ENCODE results near the gene SLC25A13. TPM values are rescaled to one million over a fixed set of nuclear protein-coding genes. Genes with fewer than 3 reads are reported as not detected.
"Not testable (repeated sequence)": the region's sequence is repeated elsewhere in the genome, so short reads cannot be mapped to it uniquely, and the experiment has no call there.

Gene SLC25A13
- total RNA-seq: 44.0 and 44.4 TPM in 2 replicates

- Histone ChIP-seq H3K27me3 (ENCODE audit: control insufficient read depth, insufficient read depth, low read length) (no peaks in the 10 kb centered on the region), H3K36me3 (ENCODE audit: control insufficient read depth, insufficient read depth, low read length) (no peaks in the 10 kb centered on the region), H3K4me3 (ENCODE audit: low read depth, low read length) (peak within 1 kb of the TSS; percentile 66)
- no peak for DNase-seq (ENCODE audit: low read depth)
- no peak for TF ChIP-seq CTCF (IDR thresholded peaks at IDR 0.05; ENCODE audit: insufficient read depth, low read length, poor library complexity, severe bottlenecking)
These were observed at the start of gene SLC25A13 for GRCh38 chr7:96321658-96322372. TSS of gene SLC25A13 (minus strand) at chr7:96322098. CDS start at chr7:96321956, 142 bp downstream.

DNA sequence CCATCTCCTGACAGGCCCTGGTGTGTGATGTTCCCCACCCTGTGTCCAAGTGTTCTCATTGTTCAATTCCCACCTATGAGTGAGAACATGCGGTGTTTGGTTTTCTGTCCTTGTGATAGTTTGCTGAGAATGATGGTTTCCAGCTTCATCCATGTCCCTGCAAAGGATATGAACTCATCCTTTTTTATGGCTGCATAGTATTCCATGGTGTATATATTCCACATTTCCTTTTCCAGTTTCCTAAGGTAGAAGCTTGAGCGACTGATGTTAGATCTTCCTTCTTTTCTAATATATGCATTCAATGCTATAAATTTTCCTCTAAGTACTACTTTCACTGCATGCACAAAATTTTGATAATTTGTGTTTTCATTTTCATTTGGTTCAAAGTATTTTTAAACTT is 44.0 kb upstream of the SLC25A13 start:
- H3K4me3 ChIP-seq (ENCODE audit: low read depth, low read length); H3K36me3 ChIP-seq (ENCODE audit: control insufficient read depth, insufficient read depth, low read length); DNase-seq (ENCODE audit: low read depth); H3K27me3 ChIP-seq (ENCODE audit: control insufficient read depth, insufficient read depth, low read length): not testable (repeated sequence)

GRCh38 chr7:96361116-96361857 is 39.4 kb upstream of the SLC25A13 start:
- Histone ChIP-seq H3K27me3 (ENCODE audit: control insufficient read depth, insufficient read depth, low read length) (no peaks in the 10 kb centered on the region), H3K36me3 (ENCODE audit: control insufficient read depth, insufficient read depth, low read length) (no peaks in the 10 kb centered on the region), H3K4me3 (ENCODE audit: low read depth, low read length) (no peak overlapping the region)
- DNase-seq (ENCODE audit: low read depth): no peak
- no peak for TF ChIP-seq CTCF (IDR thresholded peaks at IDR 0.05; ENCODE audit: insufficient read depth, low read length, poor library complexity, severe bottlenecking)

DNA sequence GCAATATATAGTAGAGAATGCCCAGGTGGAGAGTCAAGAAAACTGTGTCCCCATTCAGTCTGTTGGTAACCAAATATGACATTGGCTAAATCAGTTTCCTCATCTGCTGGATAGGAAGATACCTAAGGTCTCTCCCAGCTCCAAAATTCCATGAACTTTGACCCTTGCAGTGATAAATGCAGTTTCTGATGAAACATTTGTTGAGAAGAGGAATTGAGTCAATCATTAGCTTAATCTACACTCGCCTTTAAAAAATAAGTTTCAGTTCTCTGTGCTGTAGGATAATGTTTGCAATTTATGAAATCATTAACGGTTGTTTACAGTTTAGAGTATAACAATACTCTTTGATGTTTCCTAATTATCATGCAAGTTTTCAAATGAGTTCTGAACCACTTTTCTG is 38.0 kb upstream of the SLC25A13 start:
- no peaks in the 10 kb centered on the region for H3K36me3 ChIP-seq (ENCODE audit: control insufficient read depth, insufficient read depth, low read length)
- TF ChIP-seq CTCF (IDR thresholded peaks at IDR 0.05; ENCODE audit: insufficient read depth, low read length, poor library complexity, severe bottlenecking): no peak
- no peak for DNase-seq (ENCODE audit: low read depth)
- no peaks in the 10 kb centered on the region for H3K27me3 ChIP-seq (ENCODE audit: control insufficient read depth, insufficient read depth, low read length)
- H3K4me3 ChIP-seq (ENCODE audit: low read depth, low read length): no peak overlapping the region

GRCh38 chr7:96358236-96358971 is 36.5 kb upstream of the SLC25A13 start:
- not testable (repeated sequence) for H3K27me3 ChIP-seq (ENCODE audit: control insufficient read depth, insufficient read depth, low read length); H3K4me3 ChIP-seq (ENCODE audit: low read depth, low read length); H3K36me3 ChIP-seq (ENCODE audit: control insufficient read depth, insufficient read depth, low read length); DNase-seq (ENCODE audit: low read depth)

- TF ChIP-seq CTCF (IDR thresholded peaks at IDR 0.05; ENCODE audit: insufficient read depth, low read length, poor library complexity, severe bottlenecking): no peak
These were observed 34.1 kb upstream of the SLC25A13 start for GRCh38 chr7:96355990-96356506.

More at GRCh38 chr7:96355990-96356506, 34.1 kb upstream of the SLC25A13 start:
- Histone ChIP-seq H3K4me3 (ENCODE audit: low read depth, low read length) (no peak overlapping the region), H3K27me3 (ENCODE audit: control insufficient read depth, insufficient read depth, low read length) (no peaks in the 10 kb centered on the region), H3K36me3 (ENCODE audit: control insufficient read depth, insufficient read depth, low read length) (no peaks in the 10 kb centered on the region)
- DNase-seq (ENCODE audit: low read depth): no peak
